Right lobe of liver (tissue), 6 donors: ENCODE results near the gene SCNN1A. TPM values are rescaled to one million over a fixed set of nuclear protein-coding genes. Genes with fewer than 3 reads are reported as not detected.

Source experiments
- ATAC-seq, 4 donors: fragments of 200-7000 bp; cut with Tn5 transposase; one replicate each; pipeline ENCODE4 v1.9.1; 2020; ENCODE audit warnings: mild to moderate bottlenecking in 4 of 4, moderate library complexity in 4 of 4
- DNase-seq, 3 donors: peaks; one replicate each; pipeline ENCODE4 v3.0.0-alpha.2; 2020
- H3K27ac ChIP-seq, 3 donors: fragments of 200-600 bp; one replicate each; pipeline ENCODE4 v1.8.0; 2022
- H3K27me3 ChIP-seq, 2 donors: fragments of 200-600 bp; one replicate each; pipeline ENCODE4 v1.8.0; 2022
- H3K36me3 ChIP-seq, 4 donors: fragments of 200-600 bp; sonication (generic) in 1 of 4; one replicate each; pipeline versions ENCODE4 v1.5.1 to v1.8.0; 2017 to 2022; ENCODE audit warnings: control low read depth in 1 of 4
- H3K4me1 ChIP-seq, 4 donors: fragments of 200-600 bp; sonication (generic) in 1 of 4; one replicate each; pipeline versions ENCODE4 v1.5.1 to v1.8.0; 2017 to 2022; ENCODE audit warnings: control low read depth in 1 of 4
- H3K4me3 ChIP-seq, 3 donors: fragments of 200-600 bp; one replicate each; pipeline ENCODE4 v1.8.0; 2022
- H3K9me3 ChIP-seq, 4 donors: fragments of 200-600 bp; sonication (generic) in 1 of 4; one replicate each; pipeline versions ENCODE4 v1.5.1 to v1.8.0; 2017 to 2022; ENCODE audit warnings: control low read depth in 1 of 4
- POLR2A ChIP-seq: fragments of 450-650 bp; IDR thresholded peaks from one replicate; pipeline ENCODE4 v1.6.1; 2017; ENCODE audit warnings: antibody characterized with exemption, mild to moderate bottlenecking
- WGBS: methylation state at CpG from one replicate; pipeline ENCODE4 v1.1.6; 2018; ENCODE audit warnings: low coverage, low lambda C conversion rate; ENCODE audit not compliant: insufficient coverage; ENCODE audit errors: missing lambda C conversion rate; 5-methylcytosine and 5-hydroxymethylcytosine counted together
- intact Hi-C, 2 donors: fragments of 100-400 bp; cut with DNase I; formaldehyde crosslinking; loops; one replicate each; pipeline versions ENCODE4 v1.11.2 to v1.14.1; 2022
- total RNA-seq, 6 experiments: library from RNA; depleted of rRNA in 2 of 6; stranded (reverse); fragments of >200 nt in 2 of 6; fragmentation: NEBNext Ultra II Directional in 3 of 6; extraction: Animal tissue kit (Norgen Biotek cat#: 25700) in 3 of 6; gene quantifications; one replicate each; pipeline versions ENCODE4 v1.1.0 to v1.2.4, GENCODE V29; 2016 to 2023
- TF ChIP-seq, protein P1 (sequence below), 4 donors: fragments of 200-600 bp in 3 of 4; fragments of 450-650 bp in 1 of 4; IDR thresholded peaks; one replicate each; pipeline versions ENCODE4 v1.5.1 to v1.8.0; 2016 to 2022; ENCODE audit warnings: antibody characterized with exemption in 4 of 4, mild to moderate bottlenecking in 2 of 4
- donor health status: DM: no; HTN: yes; CAD: no.
- donor health status: DM: no; HTN: no; CAD: no.
- donor health status: DM: no; HTN: no; CAD: no.
- donor health status: DM: no; HTN: yes; CAD: no.
- donor health status: DM: no; HTN: yes; CAD: no.

The SCNN1A gene
- total RNA-seq, 6 experiments from 2014 or later, result 2.1 to 9.5 (median 6.0) TPM

DNA sequence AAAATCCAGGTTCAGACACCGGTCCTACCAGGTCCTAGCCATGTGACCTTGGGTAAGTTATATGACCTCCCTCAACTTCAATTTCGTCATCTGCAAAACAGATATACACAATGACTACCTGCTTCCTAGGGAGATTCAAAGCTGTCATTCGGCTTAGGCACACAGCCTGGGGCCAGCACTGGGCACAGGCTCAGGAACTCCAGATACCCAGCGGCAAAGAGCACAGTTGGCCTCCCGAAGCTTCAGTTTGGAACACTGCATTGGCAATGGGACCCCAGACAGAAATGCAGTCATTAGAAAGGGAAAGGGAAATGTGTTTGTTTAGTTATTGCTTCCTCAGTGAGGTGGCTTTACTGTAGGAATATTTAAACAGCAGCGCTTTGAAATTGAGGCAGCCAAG, 53.5 kb downstream of the SCNN1A start:
- no peak overlapping the region for H3K4me3 ChIP-seq
- peak; percentile 40 for TF ChIP-seq POLR2A
- TF ChIP-seq, protein P1, sequence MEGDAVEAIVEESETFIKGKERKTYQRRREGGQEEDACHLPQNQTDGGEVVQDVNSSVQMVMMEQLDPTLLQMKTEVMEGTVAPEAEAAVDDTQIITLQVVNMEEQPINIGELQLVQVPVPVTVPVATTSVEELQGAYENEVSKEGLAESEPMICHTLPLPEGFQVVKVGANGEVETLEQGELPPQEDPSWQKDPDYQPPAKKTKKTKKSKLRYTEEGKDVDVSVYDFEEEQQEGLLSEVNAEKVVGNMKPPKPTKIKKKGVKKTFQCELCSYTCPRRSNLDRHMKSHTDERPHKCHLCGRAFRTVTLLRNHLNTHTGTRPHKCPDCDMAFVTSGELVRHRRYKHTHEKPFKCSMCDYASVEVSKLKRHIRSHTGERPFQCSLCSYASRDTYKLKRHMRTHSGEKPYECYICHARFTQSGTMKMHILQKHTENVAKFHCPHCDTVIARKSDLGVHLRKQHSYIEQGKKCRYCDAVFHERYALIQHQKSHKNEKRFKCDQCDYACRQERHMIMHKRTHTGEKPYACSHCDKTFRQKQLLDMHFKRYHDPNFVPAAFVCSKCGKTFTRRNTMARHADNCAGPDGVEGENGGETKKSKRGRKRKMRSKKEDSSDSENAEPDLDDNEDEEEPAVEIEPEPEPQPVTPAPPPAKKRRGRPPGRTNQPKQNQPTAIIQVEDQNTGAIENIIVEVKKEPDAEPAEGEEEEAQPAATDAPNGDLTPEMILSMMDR (IDR thresholded peaks at IDR 0.05), result no peak
- 38% methylated on average over 6 of the region's 6 CpGs for WGBS
- H3K4me1 ChIP-seq, result peaks cover 3 to 35% (median 16%) of the 10 kb centered on the region in 4 donors
- DNase-seq (peak in 1 of 3 donors; percentile 49), ATAC-seq (peak; percentile 38 to 72 (median 56))
- H3K27me3 ChIP-seq, result no peaks in the 10 kb centered on the region
- H3K36me3 ChIP-seq, result no peaks in the 10 kb centered on the region
- peak overlapping the region in 2 of 3 donors; percentile 36 to 64 for H3K27ac ChIP-seq
- intact Hi-C loops, result loop anchor here in 1 of 2 donors (10.0 kb wide), 1 partner anchor 133 kb away; the partner anchor contains the start of gene TAPBPL
- H3K9me3 ChIP-seq, result no peaks in the 10 kb centered on the region

DNA sequence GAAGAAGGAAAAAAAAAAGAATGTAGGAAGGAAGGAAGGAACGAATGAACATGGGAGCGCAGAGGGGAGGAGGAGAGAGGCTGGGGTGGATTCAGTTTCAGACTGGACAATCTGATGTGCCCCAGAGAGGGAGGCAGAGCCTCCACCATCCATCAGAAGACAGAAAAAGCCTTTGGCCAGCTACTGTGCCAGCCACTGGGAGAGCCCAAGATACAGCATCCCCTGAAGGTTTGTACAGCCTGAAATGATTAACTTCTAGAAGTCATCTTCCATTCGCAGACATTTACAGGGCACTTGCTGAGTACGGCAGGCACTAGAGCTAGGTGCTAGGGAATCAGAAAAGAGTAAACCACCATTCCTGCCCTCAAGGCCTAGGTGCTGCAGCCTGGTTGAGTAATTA, 55.9 kb downstream of the SCNN1A start:
- H3K4me1 ChIP-seq, result peaks cover under 1 to 20% (median 11%) of the 10 kb centered on the region in 4 donors
- no peak overlapping the region for H3K27ac ChIP-seq
- WGBS, result 85% methylated on average over 4 of the region's 4 CpGs
- intact Hi-C loops, result no loop called here
- no peak overlapping the region for H3K4me3 ChIP-seq
- no peaks in the 10 kb centered on the region for H3K9me3 ChIP-seq
- DNase-seq, result no peak
- no peaks in the 10 kb centered on the region for H3K27me3 ChIP-seq
- TF ChIP-seq, protein P1 (IDR thresholded peaks at IDR 0.05), result no peak
- no peak for TF ChIP-seq POLR2A
- no peaks in the 10 kb centered on the region for H3K36me3 ChIP-seq
- ATAC-seq, result no peak

DNA sequence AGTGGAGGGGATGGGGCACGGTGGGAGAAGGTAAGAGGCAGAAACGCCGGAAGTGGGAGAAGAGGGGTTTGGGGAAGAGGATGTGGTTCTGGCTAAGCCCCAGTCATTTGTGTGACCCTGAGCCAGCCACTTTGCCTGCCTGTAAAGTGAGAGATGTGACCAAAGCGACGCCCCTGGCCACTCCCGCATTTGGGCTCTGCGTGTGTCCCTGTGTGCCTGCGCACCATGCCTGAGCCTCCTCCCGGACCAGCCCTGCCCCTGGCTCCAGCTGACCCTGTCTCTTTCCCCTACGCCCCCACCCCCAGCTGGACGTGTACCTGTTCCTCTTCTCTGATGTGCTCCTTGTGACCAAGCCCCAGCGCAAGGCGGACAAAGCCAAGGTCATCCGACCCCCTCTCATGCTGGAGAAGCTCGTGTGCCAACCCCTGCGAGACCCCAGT, 56.9 kb downstream of the SCNN1A start:
- H3K27ac ChIP-seq, result no peak overlapping the region
- H3K4me1 ChIP-seq, result peaks cover 0 to 15% (median 5%) of the 10 kb centered on the region in 4 donors
- no peak overlapping the region for H3K4me3 ChIP-seq
- DNase-seq (no peak), ATAC-seq (no peak)
- H3K27me3 ChIP-seq, result no peaks in the 10 kb centered on the region
- H3K36me3 ChIP-seq, result no peaks in the 10 kb centered on the region
- TF ChIP-seq POLR2A, result no peak
- TF ChIP-seq, protein P1 (IDR thresholded peaks at IDR 0.05), result no peak
- intact Hi-C loops, result no loop called here
- no peaks in the 10 kb centered on the region for H3K9me3 ChIP-seq
- 65% methylated on average over 10 of the region's 16 CpGs for WGBS

DNA sequence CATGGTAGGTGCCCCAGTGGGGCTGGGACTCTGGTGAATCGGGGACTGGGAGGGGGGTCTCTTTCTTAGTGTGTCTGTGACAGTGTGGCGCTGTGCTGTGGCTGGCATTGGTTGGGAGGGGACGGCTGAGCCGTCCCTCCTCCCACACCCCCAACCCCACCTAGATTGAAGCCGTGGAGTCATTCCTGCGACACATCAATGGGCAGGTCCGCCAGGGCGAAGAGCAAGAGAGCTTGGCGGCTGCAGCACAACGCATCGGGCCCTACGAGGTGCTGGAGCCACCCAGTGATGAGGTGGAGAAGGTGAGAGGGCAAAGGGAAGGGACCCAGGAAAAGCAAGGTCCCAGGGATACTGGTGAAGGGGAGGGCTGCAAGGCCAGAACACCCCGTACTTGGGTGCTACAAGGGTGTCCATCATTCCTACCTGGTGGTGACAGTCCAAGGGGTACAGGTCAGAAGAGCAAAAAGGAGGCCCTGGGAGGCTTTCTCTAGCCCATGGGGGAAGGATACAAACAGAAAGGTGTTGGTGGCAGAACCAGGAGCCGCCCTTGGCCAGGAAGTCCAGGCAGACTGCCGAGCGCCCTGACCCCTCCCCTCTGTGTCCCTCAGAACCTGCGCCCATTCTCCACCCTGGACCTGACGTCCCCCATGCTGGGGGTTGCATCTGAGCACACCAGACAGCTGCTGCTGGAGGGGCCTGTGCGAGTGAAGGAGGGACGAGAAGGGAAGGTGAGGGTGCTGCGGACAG, 57.5 kb downstream of the SCNN1A start:
- TF ChIP-seq, protein P1 (IDR thresholded peaks at IDR 0.05), result no peak
- no peak for TF ChIP-seq POLR2A
- intact Hi-C loops, result no loop called here
- Histone ChIP-seq H3K36me3 (no peaks in the 10 kb centered on the region), H3K4me3 (no peak overlapping the region), H3K4me1 (peaks cover 0 to 12% (median 4%) of the 10 kb centered on the region in 4 donors), H3K27me3 (no peaks in the 10 kb centered on the region), H3K27ac (no peak overlapping the region), H3K9me3 (no peaks in the 10 kb centered on the region)
- ATAC-seq (no peak), DNase-seq (no peak)
- WGBS, result 55% methylated on average over 6 of the region's 21 CpGs
